K562 (cell line): ENCODE measurements around the gene ANKRD65. TPM values are rescaled to one million over a fixed set of nuclear protein-coding genes. Genes with fewer than 3 reads are reported as not detected.

Experiments used
- ATAC-seq: fragments of 200-7000 bp; cut with Tn5 transposase; 3 replicates; pipeline ENCODE4 v1.9.1; 2020; ENCODE audit warnings: moderate library complexity
- BruUV-seq: library from RNA; stranded (reverse); fragments of 400-500 nt; replicated peaks from 2 replicates; lab custom pipeline; 2021; lab: Mats Ljungman, UMichigan
- CTCF ChIA-PET: fragments of 300-600 bp; formaldehyde crosslinking; extraction: SDS; loops from one replicate; lab custom pipeline; 2021; ENCODE audit warnings: low intra/inter-chr PET ratio; lab: Yijun Ruan, JAX
- POLR2A ChIA-PET: fragments of 300-600, 350-650 bp; sonication (Branson Sonifier 250); formaldehyde crosslinking; extraction: SDS; loops from one replicate; lab custom pipeline; 2021; ENCODE audit warnings: antibody characterized with exemption, inconsistent platforms; lab: Yijun Ruan, JAX
- DNase-seq, 4 experiments: peaks; one replicate each; pipeline versions ENCODE4 v3.0.0 to v3.0.0-alpha.2; 2011 to 2018; ENCODE audit warnings: low spot score in 3 of 4, mixed read lengths in 3 of 4; ENCODE audit errors: extremely low read depth in 1 of 4
- FAIRE-seq: peaks from 2 replicates; lab custom pipeline; 2011; peaks lifted over from hg19 to GRCh38; lab: Jason Lieb, UNC
- H2AFZ ChIP-seq: 2 replicates; pipeline ENCODE4 v1.6.0; 2011; ENCODE audit warnings: low read depth, low read length, control low read depth, inconsistent platforms
- H3K27ac ChIP-seq: fragments of 200-600 bp; 3 replicates; pipeline ENCODE4 v1.8.0; 2011; ENCODE audit warnings: low read depth, mild to moderate bottlenecking, control low read depth, inconsistent platforms, low read length, moderate library complexity, mixed read lengths; ENCODE audit errors: extremely low read depth
- H3K27me3 ChIP-seq, 2 experiments: fragments of 300-600 bp in 1 of 2; 2 replicates in 1 of 2; 3 replicates in 1 of 2; pipeline versions ENCODE4 v1.6.0 to v1.8.0; 2011; ENCODE audit warnings: inconsistent platforms in 2 of 2, low read length in 2 of 2, mild to moderate bottlenecking in 1 of 2, mixed read lengths in 1 of 2, moderate library complexity in 1 of 2; ENCODE audit not compliant: control insufficient read depth in 2 of 2, insufficient read depth in 2 of 2
- H3K36me3 ChIP-seq: fragments of 300-600 bp; 3 replicates; pipeline ENCODE4 v1.8.0; 2011; ENCODE audit warnings: mild to moderate bottlenecking, low read length, inconsistent platforms; ENCODE audit not compliant: control insufficient read depth, insufficient read depth
- H3K4me1 ChIP-seq, 2 experiments: fragments of 200-600 bp in 1 of 2; replicated peaks in 1 of 2; 2 replicates in 1 of 2; 3 replicates in 1 of 2; pipeline versions ENCODE4 v1.5.1 to v1.8.0; 2011; ENCODE audit warnings: inconsistent platforms in 2 of 2, low read length in 2 of 2, mild to moderate bottlenecking in 1 of 2, mixed read lengths in 1 of 2, moderate library complexity in 1 of 2; ENCODE audit not compliant: control insufficient read depth in 2 of 2, insufficient read depth in 2 of 2
- H3K4me2 ChIP-seq: 2 replicates; pipeline ENCODE4 v1.6.1; 2011; ENCODE audit warnings: low read length, control low read depth, inconsistent platforms, mixed read lengths; ENCODE audit not compliant: insufficient read depth
- H3K4me3 ChIP-seq: fragments of 200-600 bp; sonication (generic), shearing (Covaris generic); 2 replicates; pipeline ENCODE4 v1.5.1; 2016; ENCODE audit warnings: control low read depth, inconsistent platforms
- H3K79me2 ChIP-seq: fragments of 200-600 bp; 3 replicates; pipeline ENCODE4 v1.8.0; 2011; ENCODE audit warnings: low read length, inconsistent platforms; ENCODE audit not compliant: control insufficient read depth, insufficient read depth
- H3K9ac ChIP-seq, 2 experiments: 2 replicates each; pipeline versions ENCODE4 v1.6.0 to v1.6.1; 2011; ENCODE audit warnings: low read depth in 2 of 2, low read length in 2 of 2, control low read depth in 1 of 2, inconsistent platforms in 1 of 2, mild to moderate bottlenecking in 1 of 2, mixed read lengths in 1 of 2; ENCODE audit not compliant: insufficient read depth in 1 of 2
- H3K9me1 ChIP-seq: one replicate; pipeline ENCODE4 v1.6.0; 2011; ENCODE audit warnings: inconsistent platforms, mild to moderate bottlenecking, low read length, moderate library complexity; ENCODE audit not compliant: control insufficient read depth, insufficient read depth
- H3K9me3 ChIP-seq: replicated peaks from 2 replicates; pipeline ENCODE4 v1.5.1; 2011; ENCODE audit warnings: low read depth, low read length, inconsistent platforms; ENCODE audit not compliant: control insufficient read depth, insufficient read depth
- H4K20me1 ChIP-seq: replicated peaks from 2 replicates; pipeline ENCODE4 v1.6.1; 2011; ENCODE audit warnings: low read length, inconsistent platforms, mixed read lengths; ENCODE audit not compliant: control insufficient read depth, insufficient read depth
- PKNOX1 ChIP-seq: fragments of 450-650 bp; IDR thresholded peaks from 2 replicates; pipeline ENCODE4 v1.6.1; 2016
- STAG1 ChIP-seq: sonication (generic); formaldehyde crosslinking; IDR thresholded peaks from 2 replicates; pipeline ENCODE4 v1.5.0; 2020; ENCODE audit warnings: missing genetic modification reagents, borderline replicate concordance
- XRCC4 ChIP-seq: IDR thresholded peaks from one replicate; pipeline ENCODE4 v1.6.1; 2011; ENCODE audit not compliant: insufficient read depth, insufficient read length; ENCODE audit errors: extremely low read depth
- WGBS: fragments of 100-300 bp; shearing (Covaris generic); methylation state at CpG from one replicate; pipeline ENCODE4 v1.1.6; 2016; ENCODE audit warnings: low coverage, mixed read lengths; ENCODE audit not compliant: insufficient coverage; ENCODE audit errors: missing lambda C conversion rate; 5-methylcytosine and 5-hydroxymethylcytosine counted together
- in situ Hi-C: fragments of 300-500 bp; cut with MboI; formaldehyde crosslinking; loops from 4 replicates; pipeline ENCODE4 v1.15.0; 2018; ENCODE audit warnings: inconsistent platforms, mixed read lengths
- intact Hi-C: fragments of 100-400 bp; cut with micrococcal nuclease; formaldehyde crosslinking; loops from 2 replicates; pipeline ENCODE4 v1.14.2; 2022
- polyA plus RNA-seq, 8 experiments: library from polyadenylated mRNA; depleted of rRNA in 4 of 8; stranded (reverse) in 5 of 8; unstranded in 3 of 8; fragments of >200 nt; fragmentation: Nextera tagmentation in 2 of 8; fragmentation: Illumina TruSeq in 1 of 8; extraction: Ambion mirVana in 2 of 8; extraction: Trizol in 1 of 8; gene quantifications; 2 replicates each; pipeline versions ENCODE4 v1.2.1 to v1.2.3, GENCODE V29; 2011 to 2014; ENCODE audit warnings: inconsistent platforms in 1 of 8, missing spikeins in 1 of 8
- total RNA-seq, 7 experiments: library from RNA; depleted of rRNA in 6 of 7; stranded (reverse); fragments of >200 nt in 6 of 7; fragmentation: Illumina TruSeq in 2 of 7; extraction: Trizol in 2 of 7; gene quantifications; 2 replicates each; pipeline versions ENCODE4 v1.2.1 to v1.2.3, GENCODE V29; 2011 to 2021; ENCODE audit warnings: low replicate concordance in 1 of 7

ANKRD65 gene
- total and polyA plus RNA-seq, 9 of the 15 experiments (the other 6 are each of a cell fraction or from before 2014, with no cell fraction given), result not detected

DNA sequence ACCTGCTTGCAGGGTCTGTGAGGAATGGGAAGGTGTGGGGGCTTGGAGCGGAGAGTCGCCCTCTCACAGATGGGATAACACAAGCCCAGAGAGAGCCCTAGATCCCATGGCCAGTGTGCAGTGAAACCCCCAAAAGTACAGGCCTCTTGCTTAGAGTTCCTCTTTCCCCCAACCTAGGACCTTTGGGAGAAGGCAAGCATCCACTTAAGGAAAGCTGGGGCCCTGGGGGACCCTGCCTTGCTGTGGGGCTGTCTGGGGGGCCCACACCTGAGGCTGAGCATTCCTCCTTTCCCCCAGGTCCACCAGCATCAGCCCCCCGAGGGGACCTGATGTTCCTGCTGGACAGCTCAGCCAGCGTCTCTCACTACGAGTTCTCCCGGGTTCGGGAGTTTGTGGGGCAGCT, 15.6 kb upstream of the ANKRD65 start:
- no peaks in the 10 kb centered on the region for H3K9me3 ChIP-seq
- no peak overlapping the region for H2AFZ ChIP-seq
- H3K79me2 ChIP-seq, result no peaks in the 10 kb centered on the region; the same call in 2 of the 3 replicates
- ATAC-seq, result no peak
- no peaks in the 10 kb centered on the region for H3K27me3 ChIP-seq
- peak in 1 of 4 experiments; percentile 13 for DNase-seq
- POLR2A ChIA-PET, result interaction anchor here (0.6 to 1.4 kb wide), 5 partner anchors 37 to 392 kb away, joined by 3 to 7 read pairs (median 3); partner anchors contain the start of gene CCNL2
- FAIRE-seq, result no peak
- in situ Hi-C loops (no loop called here), intact Hi-C loops (no loop called here)
- WGBS, result 76% methylated on average over 7 of the region's 7 CpGs
- H3K27ac ChIP-seq, result no peak overlapping the region
- no peak overlapping the region for H3K4me3 ChIP-seq
- no peaks in the 10 kb centered on the region for H4K20me1 ChIP-seq
- no peak overlapping the region for H3K4me2 ChIP-seq
- peaks cover 44 to 97% of the 10 kb centered on the region in 2 experiments for H3K4me1 ChIP-seq
- peak overlapping the region in 1 of 2 experiments; percentile 90; a peak in 2 of 4 replicates for H3K9ac ChIP-seq
- CTCF ChIA-PET, result no interaction called here
- TF ChIP-seq XRCC4, result no peak
- 0 out of 2 replicates have a peak, but pooled peaks have one; percentile 6 for TF ChIP-seq STAG1 (CRISPR knock-in tag)
- no peak for TF ChIP-seq PKNOX1
- H3K36me3 ChIP-seq, result no peaks in the 10 kb centered on the region
- no peaks in the 10 kb centered on the region for H3K9me1 ChIP-seq
- BruUV-seq, result no TSS peak
